Measurements from ENCODE around the gene MAB21L1.

MAB21L1 gene

GRCh38 chr13:35473802-35474201 lies 2.7 kb downstream of the MAB21L1 start:
- TF ChIP-seq ZNF274 (IDR thresholded peaks at IDR 0.05; ENCODE audit: low read depth, low read length): no peak
- H3K4me3 ChIP-seq (ENCODE audit: low read length): no peak overlapping the region

- H3K4me3 ChIP-seq (ENCODE audit: low read length): no peak overlapping the region
- no peak for TF ChIP-seq ZNF274 (IDR thresholded peaks at IDR 0.05; ENCODE audit: low read depth, low read length)
Observed at GRCh38 chr13:35473206-35473775, 3.2 kb downstream of the MAB21L1 start.

GRCh38 chr13:35472323-35472881 lies 4.1 kb downstream of the MAB21L1 start:
- no peak overlapping the region for H3K4me3 ChIP-seq (ENCODE audit: low read length)
- TF ChIP-seq ZNF274 (IDR thresholded peaks at IDR 0.05; ENCODE audit: low read depth, low read length): no peak

- TF ChIP-seq ZNF274 (IDR thresholded peaks at IDR 0.05; ENCODE audit: low read depth, low read length): no peak
- no peak overlapping the region for H3K4me3 ChIP-seq (ENCODE audit: low read length)
Observed at GRCh38 chr13:35471706-35472322, 4.7 kb downstream of the MAB21L1 start.

GRCh38 chr13:35470671-35471661 lies 5.5 kb downstream of the MAB21L1 start:
- no peak for TF ChIP-seq ZNF274 (IDR thresholded peaks at IDR 0.05; ENCODE audit: low read depth, low read length)
- H3K4me3 ChIP-seq (ENCODE audit: low read length): no peak overlapping the region

GRCh38 chr13:35469806-35470525 lies 6.5 kb downstream of the MAB21L1 start:
- H3K4me3 ChIP-seq (ENCODE audit: low read length): no peak overlapping the region
- no peak for TF ChIP-seq ZNF274 (IDR thresholded peaks at IDR 0.05; ENCODE audit: low read depth, low read length)

GRCh38 chr13:35468195-35468594 lies 8.3 kb downstream of the MAB21L1 start:
- TF ChIP-seq ZNF274 (IDR thresholded peaks at IDR 0.05; ENCODE audit: low read depth, low read length): no peak
- H3K4me3 ChIP-seq (ENCODE audit: low read length): no peak overlapping the region

DNA sequence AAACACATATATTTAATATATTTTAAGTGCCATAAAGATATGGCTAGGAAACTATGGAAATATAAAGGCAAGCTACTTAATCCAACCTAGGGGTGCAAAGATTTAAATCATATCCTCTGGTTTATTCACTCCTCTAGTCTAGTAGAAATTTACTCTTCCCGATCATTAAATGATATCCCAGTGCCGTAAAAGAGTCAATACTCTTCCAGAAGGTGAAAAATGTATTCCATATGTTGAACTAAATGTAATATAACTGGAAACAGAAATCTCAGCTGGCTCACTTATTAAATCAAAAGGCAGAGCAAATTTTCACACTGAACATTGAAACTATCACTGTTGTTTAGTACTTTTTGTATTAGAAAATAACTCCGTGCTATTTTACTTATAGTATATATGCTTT lies 11.1 kb downstream of the MAB21L1 start:
- no peak for TF ChIP-seq ZNF274 (IDR thresholded peaks at IDR 0.05; ENCODE audit: low read depth, low read length)
- no peak overlapping the region for H3K4me3 ChIP-seq (ENCODE audit: low read length)

DNA sequence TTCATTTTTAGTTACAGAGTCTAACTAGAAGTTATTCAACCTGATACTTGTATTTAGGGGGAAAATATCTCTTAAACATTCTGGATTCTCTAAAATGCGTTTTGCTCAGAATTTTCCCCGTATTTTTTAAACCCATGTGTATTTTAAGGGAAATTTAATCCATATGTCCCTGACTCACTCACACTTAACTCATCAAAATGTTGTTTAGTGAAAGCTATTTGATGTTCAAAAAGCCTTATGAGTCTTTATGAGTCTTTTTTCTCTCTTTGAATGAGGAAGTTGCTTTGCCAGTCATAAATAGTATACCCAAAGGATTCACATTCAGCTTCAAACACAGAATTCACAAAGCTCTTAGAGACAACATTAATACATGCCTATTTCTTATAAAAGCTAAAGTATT lies 16.4 kb downstream of the MAB21L1 start:
- no peak for TF ChIP-seq ZNF274 (IDR thresholded peaks at IDR 0.05; ENCODE audit: low read depth, low read length)
- no peak overlapping the region for H3K4me3 ChIP-seq (ENCODE audit: low read length)

DNA sequence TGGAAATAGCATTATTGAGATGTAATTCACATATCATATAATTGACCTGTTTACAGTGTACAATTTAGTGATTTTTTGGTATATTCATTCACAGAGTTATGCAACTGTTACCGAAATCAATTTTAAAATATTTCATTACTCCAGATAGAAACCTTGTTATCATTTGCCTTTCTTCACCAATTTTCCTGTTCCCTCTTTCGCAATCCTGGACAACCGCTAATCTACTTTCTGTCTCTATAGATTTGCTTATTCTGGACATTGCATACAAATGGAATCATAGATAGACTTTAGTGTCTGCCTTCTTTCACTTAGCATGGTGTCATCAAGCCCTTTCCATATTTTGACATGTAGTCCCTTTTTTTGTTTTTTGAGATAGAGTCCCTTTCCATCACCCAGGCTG lies 19.2 kb downstream of the MAB21L1 start:
- no peak for TF ChIP-seq ZNF274 (IDR thresholded peaks at IDR 0.05; ENCODE audit: low read depth, low read length)

DNA sequence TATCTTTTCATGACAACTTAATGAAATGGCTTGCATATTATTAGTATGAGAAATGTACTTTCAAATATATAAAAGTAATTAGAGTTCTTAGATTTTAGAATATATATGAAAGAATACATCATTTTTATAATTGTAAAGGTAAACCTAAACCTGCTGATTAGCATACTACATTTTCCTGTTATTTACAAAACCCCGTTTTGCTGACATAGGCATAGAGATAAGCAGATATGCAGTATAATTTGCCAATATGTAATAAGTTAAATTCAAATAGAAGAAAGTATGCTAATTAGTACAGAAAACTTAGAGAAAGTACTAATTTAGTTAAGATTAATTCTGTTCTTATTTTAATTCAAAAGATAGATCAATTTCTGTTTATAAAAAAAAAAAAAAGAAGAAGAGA lies 21.5 kb downstream of the MAB21L1 start:
- H3K4me3 ChIP-seq (ENCODE audit: low read length): no peak overlapping the region
- TF ChIP-seq ZNF274 (IDR thresholded peaks at IDR 0.05; ENCODE audit: low read depth, low read length): no peak

More for the DNA sequence above, 19.2 kb downstream of the MAB21L1 start:
- H3K4me3 ChIP-seq (ENCODE audit: low read length): no peak overlapping the region

- no peak overlapping the region for H3K4me3 ChIP-seq (ENCODE audit: low read length)
- no peak for TF ChIP-seq ZNF274 (IDR thresholded peaks at IDR 0.05; ENCODE audit: low read depth, low read length)
Observed at GRCh38 chr13:35449821-35450220, 26.7 kb downstream of the MAB21L1 start.

DNA sequence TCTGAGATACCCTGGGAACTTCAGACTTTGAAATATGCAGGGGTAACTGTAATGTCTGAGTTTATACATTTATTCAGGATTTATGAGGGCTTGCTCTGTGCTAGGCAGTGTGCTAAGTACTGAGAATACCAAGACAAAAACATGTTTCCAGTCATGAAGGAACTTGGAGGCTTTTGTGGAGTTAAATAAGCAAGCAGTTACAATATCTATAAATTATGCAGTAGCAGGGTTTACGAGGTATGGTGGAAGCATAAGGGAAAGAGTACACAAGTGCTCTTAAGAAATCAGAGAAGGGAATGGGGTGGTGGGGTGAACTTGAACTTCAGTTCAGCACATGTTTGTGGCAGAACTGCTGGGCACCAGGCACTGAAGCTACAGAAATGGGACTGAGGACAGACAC lies 28.0 kb downstream of the MAB21L1 start:
- no peak overlapping the region for H3K4me3 ChIP-seq (ENCODE audit: low read length)
- no peak for TF ChIP-seq ZNF274 (IDR thresholded peaks at IDR 0.05; ENCODE audit: low read depth, low read length)

All from GM08714 (cell line).